Measurements from ENCODE around the gene HDHD5. TPM values are rescaled to one million over a fixed set of nuclear protein-coding genes. Genes with fewer than 3 reads are reported as not detected.

HDHD5 gene
- total RNA-seq, 4 donors from 2014 or later = 7.4 to 43.0 (median 28.9) TPM

- intact Hi-C loops (cut with DNase I; ENCODE audit: low total_unique reads) = no loop called here
These were observed 38.8 kb downstream of the HDHD5 start for GRCh38 chr22:17120281-17120680.

DNA sequence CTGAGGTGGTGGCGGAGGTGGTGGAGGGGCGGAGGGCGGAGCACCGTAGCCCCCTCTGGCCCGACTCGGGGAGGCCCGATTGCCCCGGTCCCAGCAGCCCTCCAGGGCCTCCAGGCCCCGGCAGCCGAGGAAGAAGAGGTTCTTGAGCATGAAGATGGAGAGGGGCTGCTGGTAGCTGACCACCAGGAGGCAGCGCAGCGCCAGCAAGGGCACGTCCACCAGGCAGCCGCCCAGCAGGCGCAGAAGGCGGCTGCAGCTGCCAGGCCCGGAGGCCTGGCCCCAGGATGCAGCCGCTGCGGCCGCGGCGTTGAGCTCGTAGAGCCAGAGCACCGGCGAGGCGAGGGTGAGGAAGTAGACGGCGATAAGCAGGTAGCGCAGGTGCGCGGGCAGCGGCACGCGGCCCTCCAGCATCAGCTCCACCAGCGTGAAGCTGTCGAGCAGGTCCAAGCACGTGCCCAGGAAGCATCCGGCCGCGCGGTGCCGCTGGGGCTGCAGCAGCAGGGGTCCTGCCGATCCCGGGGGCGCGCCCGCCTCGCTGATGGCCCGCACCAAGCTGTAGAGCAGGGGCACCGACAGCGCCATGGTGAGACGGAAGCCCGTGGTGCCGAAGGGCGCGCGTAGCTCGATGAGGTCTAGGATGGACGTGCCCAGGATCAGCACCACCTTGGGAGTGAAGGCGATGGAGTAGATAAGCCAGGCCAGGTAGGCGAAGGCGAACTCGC is 39.4 kb downstream of the HDHD5 start:
- no peaks in the 10 kb centered on the region for H3K9me3 ChIP-seq
- DNase-seq = no peak
- intact Hi-C loops (cut with DNase I; ENCODE audit: low total_unique reads) = no loop called here

More at GRCh38 chr22:17120281-17120680, 38.8 kb downstream of the HDHD5 start:
- H3K4me3 ChIP-seq = no peak overlapping the region
- peaks cover 0 to 14% of the 10 kb centered on the region in 2 donors for H3K4me1 ChIP-seq
- H3K27ac ChIP-seq = no peak overlapping the region
- peaks cover 8 to 11% of the 10 kb centered on the region in 2 donors for H3K27me3 ChIP-seq
- TF ChIP-seq CTCF (IDR thresholded peaks at IDR 0.05) (no peak), POLR2A (IDR thresholded peaks at IDR 0.05) (no peak)
- no peaks in the 10 kb centered on the region for H3K36me3 ChIP-seq
- no peaks in the 10 kb centered on the region for H3K9me3 ChIP-seq
- DNase-seq = peak in 1 of 2 donors; percentile 33

DNA sequence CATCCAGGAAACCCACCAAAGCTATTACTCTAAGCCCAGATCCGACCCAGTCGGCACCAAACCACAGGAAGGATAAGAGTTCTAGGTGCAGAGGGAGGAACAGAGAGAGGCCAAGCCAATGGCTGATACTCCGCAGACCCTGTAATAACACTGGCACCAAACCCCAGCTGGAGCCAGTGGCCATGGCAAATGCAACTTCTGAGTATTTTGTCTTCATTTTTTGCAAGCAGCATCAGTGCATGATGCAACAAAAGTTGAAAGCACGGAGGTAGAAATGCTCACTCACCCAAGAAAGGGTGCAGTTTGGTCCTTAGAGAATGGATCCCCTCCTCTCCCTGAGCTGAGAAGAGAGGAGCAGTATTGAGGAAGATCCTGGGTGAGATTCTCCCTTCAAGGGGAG is 40.7 kb downstream of the HDHD5 start:
- no peak for DNase-seq
- TF ChIP-seq CTCF (IDR thresholded peaks at IDR 0.05) (no peak), POLR2A (IDR thresholded peaks at IDR 0.05) (no peak)
- no peaks in the 10 kb centered on the region for H3K36me3 ChIP-seq
- no peak overlapping the region for H3K4me3 ChIP-seq
- peaks cover 0 to 14% of the 10 kb centered on the region in 2 donors for H3K4me1 ChIP-seq
- H3K27ac ChIP-seq = no peak overlapping the region
- H3K27me3 ChIP-seq = peaks cover 8 to 11% of the 10 kb centered on the region in 2 donors
- no peaks in the 10 kb centered on the region for H3K9me3 ChIP-seq
- intact Hi-C loops (cut with DNase I; ENCODE audit: low total_unique reads) = no loop called here

More for the DNA sequence above, 39.4 kb downstream of the HDHD5 start:
- Histone ChIP-seq H3K4me3 (no peak overlapping the region), H3K27me3 (peaks cover 8 to 11% of the 10 kb centered on the region in 2 donors), H3K4me1 (peaks cover 0 to 14% of the 10 kb centered on the region in 2 donors), H3K27ac (no peak overlapping the region), H3K36me3 (no peaks in the 10 kb centered on the region)
- TF ChIP-seq CTCF (IDR thresholded peaks at IDR 0.05) = no peak
- no peak for TF ChIP-seq POLR2A (IDR thresholded peaks at IDR 0.05)

DNA sequence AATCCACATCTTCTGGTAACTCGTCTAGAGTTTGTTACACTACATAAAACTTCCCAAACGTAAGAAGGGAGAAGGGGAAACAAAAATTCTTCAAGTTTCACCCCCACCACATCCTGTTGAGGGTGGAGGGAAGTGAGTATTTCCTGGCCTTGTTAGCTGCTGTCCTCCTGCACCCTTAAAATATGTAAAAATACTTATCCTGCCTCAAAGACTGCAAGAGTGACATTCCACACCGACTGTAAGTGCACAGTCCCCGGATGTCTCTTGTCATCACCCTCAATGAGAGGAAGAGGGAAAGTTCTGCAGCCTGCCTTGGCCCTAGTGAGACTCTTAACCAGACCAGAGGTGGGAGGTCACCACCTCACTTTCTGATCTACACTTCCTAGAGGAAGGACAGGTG is 41.2 kb downstream of the HDHD5 start:
- H3K4me1 ChIP-seq = peaks cover 0 to 14% of the 10 kb centered on the region in 2 donors
- H3K9me3 ChIP-seq = no peaks in the 10 kb centered on the region
- no peak for DNase-seq
- no peak overlapping the region for H3K4me3 ChIP-seq
- peaks cover 8 to 11% of the 10 kb centered on the region in 2 donors for H3K27me3 ChIP-seq
- H3K27ac ChIP-seq = no peak overlapping the region
- no peaks in the 10 kb centered on the region for H3K36me3 ChIP-seq
- no peak for TF ChIP-seq CTCF (IDR thresholded peaks at IDR 0.05)
- intact Hi-C loops (cut with DNase I; ENCODE audit: low total_unique reads) = no loop called here

- H3K4me3 ChIP-seq = no peak overlapping the region
- TF ChIP-seq CTCF (IDR thresholded peaks at IDR 0.05) (no peak), POLR2A (IDR thresholded peaks at IDR 0.05) (no peak)
- intact Hi-C loops (cut with DNase I; ENCODE audit: low total_unique reads) = no loop called here
- peaks cover 8 to 10% of the 10 kb centered on the region in 2 donors for H3K27me3 ChIP-seq
- H3K27ac ChIP-seq = no peak overlapping the region
- H3K9me3 ChIP-seq = no peaks in the 10 kb centered on the region
- peaks cover 0 to 14% of the 10 kb centered on the region in 2 donors for H3K4me1 ChIP-seq
- no peaks in the 10 kb centered on the region for H3K36me3 ChIP-seq
- no peak for DNase-seq
These were observed 41.7 kb downstream of the HDHD5 start for GRCh38 chr22:17117400-17117799.

Data from uterus (tissue), 4 donors.